SK-N-SH (cell line): ENCODE measurements around the gene MAST4. TPM values are rescaled to one million over a fixed set of nuclear protein-coding genes. Genes with fewer than 3 reads are reported as not detected.

Source experiments
- CTCF ChIA-PET: fragments of 300-600, 350-600 bp; formaldehyde crosslinking; extraction: SDS; loops from one replicate; lab custom pipeline; 2021; lab: Yijun Ruan, JAX
- POLR2A ChIA-PET: fragments of 350-600 bp; sonication (Branson Sonifier 250); formaldehyde crosslinking; extraction: SDS; loops from one replicate; lab custom pipeline; 2020; ENCODE audit warnings: antibody characterized with exemption, inconsistent platforms; lab: Yijun Ruan, JAX
- DNase-seq: peaks from one replicate; pipeline ENCODE4 v3.0.0; 2012
- H2AFZ ChIP-seq: fragments of 200-600 bp; sonication (generic); 2 replicates; pipeline ENCODE4 v1.8.1; 2016; ENCODE audit warnings: antibody characterized with exemption, mild to moderate bottlenecking, low read depth
- H3F3A ChIP-seq: fragments of 200-600 bp; sonication (generic); replicated peaks from 2 replicates; pipeline ENCODE3; 2016; ENCODE audit warnings: antibody characterized with exemption, mild to moderate bottlenecking; ENCODE audit not compliant: insufficient read depth
- H3K27ac ChIP-seq, 2 experiments: fragments of 200-500 bp in 1 of 2; fragments of 200-600 bp in 1 of 2; sonication (Bioruptor generic) in 1 of 2; sonication (generic), shearing (Covaris generic) in 1 of 2; 2 replicates each; pipeline versions ENCODE4 v1.5.1 to v1.6.1; 2014 to 2016; ENCODE audit warnings: low read depth in 2 of 2, inconsistent platforms in 1 of 2, low read length in 1 of 2, mild to moderate bottlenecking in 1 of 2, mixed read lengths in 1 of 2
- H3K27me3 ChIP-seq: fragments of 200-600 bp; sonication (generic), shearing (Covaris generic); 2 replicates; pipeline ENCODE4 v1.6.1; 2016; ENCODE audit warnings: mixed run types; ENCODE audit not compliant: insufficient read depth
- H3K36me3 ChIP-seq, 2 experiments: fragments of 200-500 bp in 1 of 2; fragments of 200-600 bp in 1 of 2; sonication (Bioruptor generic) in 1 of 2; sonication (generic) in 1 of 2; replicated peaks in 1 of 2; 2 replicates each; pipeline versions ENCODE3 to v1.5.1; 2014 to 2016; ENCODE audit warnings: low read length in 1 of 2, mild to moderate bottlenecking in 1 of 2; ENCODE audit not compliant: insufficient read depth in 2 of 2, control insufficient read depth in 1 of 2
- H3K4me1 ChIP-seq, 2 experiments: fragments of 200-500 bp in 1 of 2; fragments of 200-600 bp in 1 of 2; sonication (Bioruptor generic) in 1 of 2; sonication (generic), shearing (Covaris generic) in 1 of 2; 2 replicates each; pipeline versions ENCODE4 v1.5.1 to v1.6.1; 2014 to 2016; ENCODE audit warnings: low read depth in 1 of 2, low read length in 1 of 2, mixed run types in 1 of 2; ENCODE audit not compliant: insufficient read depth in 2 of 2, control insufficient read depth in 1 of 2
- H3K4me2 ChIP-seq: fragments of 200-600 bp; sonication (generic), shearing (Covaris generic); 2 replicates; pipeline ENCODE4 v1.6.1; 2017; ENCODE audit warnings: mixed run types
- H3K4me3 ChIP-seq, 2 experiments: fragments of 200-500 bp in 1 of 2; fragments of 200-600 bp in 1 of 2; sonication (Bioruptor generic) in 1 of 2; sonication (generic), shearing (Covaris generic) in 1 of 2; 2 replicates each; pipeline versions ENCODE4 v1.5.1 to v1.8.1; 2014 to 2016; ENCODE audit warnings: low read depth in 2 of 2, inconsistent platforms in 1 of 2, low read length in 1 of 2, mild to moderate bottlenecking in 1 of 2, mixed read lengths in 1 of 2, moderate library complexity in 1 of 2
- H3K79me2 ChIP-seq: fragments of 200-600 bp; sonication (generic); 2 replicates; pipeline ENCODE4 v1.8.1; 2017; ENCODE audit warnings: mild to moderate bottlenecking; ENCODE audit not compliant: insufficient read depth
- H3K9ac ChIP-seq: fragments of 200-600 bp; sonication (generic); 2 replicates; pipeline ENCODE4 v1.6.1; 2017; ENCODE audit warnings: mixed run types
- H3K9me2 ChIP-seq: fragments of 200-600 bp; sonication (generic); 2 replicates; pipeline ENCODE4 v1.6.1; 2017; ENCODE audit warnings: mixed run types
- H3K9me3 ChIP-seq: fragments of 200-600 bp; sonication (generic); 2 replicates; pipeline ENCODE4 v1.6.1; 2017; ENCODE audit warnings: mixed run types, mild to moderate bottlenecking, moderate library complexity
- H4K20me1 ChIP-seq: fragments of 200-600 bp; sonication (generic); 2 replicates; pipeline ENCODE4 v1.6.1; 2017; ENCODE audit warnings: mild to moderate bottlenecking, mixed run types; ENCODE audit not compliant: insufficient read depth
- FOSL2 ChIP-seq: IDR thresholded peaks from 2 replicates; pipeline ENCODE4 v1.4.0; 2012; ENCODE audit warnings: low read depth, mild to moderate bottlenecking, moderate library complexity, borderline replicate concordance
- GATA2 ChIP-seq: sonication (generic); formaldehyde crosslinking; IDR thresholded peaks from 2 replicates; pipeline ENCODE4 v1.5.0; 2020; ENCODE audit warnings: mild to moderate bottlenecking, missing genetic modification reagents
- MEF2A ChIP-seq: IDR thresholded peaks from 2 replicates; pipeline ENCODE4 v1.4.0; 2012; ENCODE audit warnings: low read depth, borderline replicate concordance
- NRF1 ChIP-seq: IDR thresholded peaks from 2 replicates; pipeline ENCODE4 v1.6.1; 2012; ENCODE audit warnings: low read depth, mild to moderate bottlenecking, low read length
- RFX5 ChIP-seq: IDR thresholded peaks from 2 replicates; pipeline ENCODE4 v1.6.1; 2012; ENCODE audit warnings: mild to moderate bottlenecking, improper control_type of control experiment, low read length
- TCF12 ChIP-seq: IDR thresholded peaks from 2 replicates; pipeline ENCODE4 v1.4.0; 2012
- WGBS: methylation state at CpG from one replicate; pipeline ENCODE4 v1.1.6; 2017; ENCODE audit warnings: low lambda C conversion rate; 5-methylcytosine and 5-hydroxymethylcytosine counted together
- polyA plus RNA-seq, 3 experiments: library from polyadenylated mRNA; depleted of rRNA; stranded (reverse); fragments of >200 nt; gene quantifications; 2 replicates each; pipeline ENCODE4 v1.2.3, GENCODE V29; 2012
- TF ChIP-seq, protein P1 (sequence below): fragments of 150-350 bp; IDR thresholded peaks from 2 replicates; pipeline ENCODE4 v1.6.1; 2016; ENCODE audit warnings: mild to moderate bottlenecking, low read depth, low read length
- TF ChIP-seq, protein P2 (sequence below): IDR thresholded peaks from 2 replicates; pipeline ENCODE4; 2012
- TF ChIP-seq, protein P3 (sequence below): IDR thresholded peaks from 2 replicates; pipeline ENCODE4 v1.6.1; 2012; ENCODE audit warnings: mild to moderate bottlenecking, low read depth, low read length, moderate library complexity
- TF ChIP-seq, protein P4 (sequence below): IDR thresholded peaks from 2 replicates; pipeline ENCODE4 v1.4.0; 2012; ENCODE audit warnings: low read depth

MAST4 gene
- polyA plus RNA-seq, 1 of the 3 experiments (the other 2 are of a cell fraction): 2.2 TPM

DNA sequence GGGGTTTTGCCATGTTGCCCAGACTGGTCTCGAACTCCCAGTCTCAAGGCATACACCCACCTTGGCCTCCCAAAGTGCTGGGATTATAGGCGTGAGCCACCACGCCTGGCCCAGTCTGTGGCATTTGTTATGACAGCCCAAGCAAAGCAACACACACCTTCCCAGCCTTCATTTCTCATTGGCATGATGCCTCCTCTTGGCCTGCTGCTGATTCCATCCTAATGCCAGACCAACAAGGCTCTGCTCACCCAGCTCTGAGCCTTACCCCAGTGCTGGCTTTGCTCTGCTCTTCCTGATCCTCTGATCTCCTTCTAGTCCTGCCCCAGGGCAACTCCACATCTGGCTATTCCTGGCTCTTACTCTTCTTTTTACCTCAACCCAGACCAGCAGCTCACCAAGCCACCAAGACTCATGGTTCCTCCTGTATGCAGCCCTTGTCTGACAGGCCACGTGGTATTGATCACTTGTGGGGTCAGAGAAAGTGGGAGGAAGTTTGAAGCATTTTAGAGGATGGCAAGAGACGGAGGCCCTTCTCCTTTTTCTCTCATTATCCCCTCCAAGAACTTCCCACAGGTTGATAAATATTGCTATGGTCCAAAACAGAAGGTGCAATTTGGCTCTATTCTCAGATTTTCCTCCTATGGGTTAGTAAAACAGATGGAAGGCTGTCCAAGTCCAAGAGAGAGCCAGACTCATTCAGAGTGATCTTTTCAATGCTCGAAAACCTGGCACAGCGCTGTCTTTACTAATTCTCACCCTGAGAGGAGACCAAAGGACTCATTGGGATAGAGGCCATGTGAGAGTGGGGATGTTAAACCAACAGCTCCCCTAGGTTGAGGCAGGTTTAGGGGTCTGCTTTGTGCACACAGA lies 599.4 kb downstream of the MAST4 start:
- no peak overlapping the region for H2AFZ ChIP-seq
- no peaks in the 10 kb centered on the region; a peak in 1 of 4 replicates for H3K4me1 ChIP-seq
- ChIA-PET CTCF (no interaction called here), POLR2A (no interaction called here)
- no peaks in the 10 kb centered on the region for H3K36me3 ChIP-seq
- H3K4me2 ChIP-seq: no peak overlapping the region
- WGBS: 57% methylated on average over 7 of the region's 7 CpGs
- no peak for DNase-seq
- no peaks in the 10 kb centered on the region for H3K9me3 ChIP-seq
- H3K79me2 ChIP-seq: no peaks in the 10 kb centered on the region
- H3K9ac ChIP-seq: no peak overlapping the region
- no peaks in the 10 kb centered on the region for H4K20me1 ChIP-seq
- H3F3A ChIP-seq: no peaks in the 10 kb centered on the region
- H3K9me2 ChIP-seq: no peaks in the 10 kb centered on the region
- TF ChIP-seq, protein P1, sequence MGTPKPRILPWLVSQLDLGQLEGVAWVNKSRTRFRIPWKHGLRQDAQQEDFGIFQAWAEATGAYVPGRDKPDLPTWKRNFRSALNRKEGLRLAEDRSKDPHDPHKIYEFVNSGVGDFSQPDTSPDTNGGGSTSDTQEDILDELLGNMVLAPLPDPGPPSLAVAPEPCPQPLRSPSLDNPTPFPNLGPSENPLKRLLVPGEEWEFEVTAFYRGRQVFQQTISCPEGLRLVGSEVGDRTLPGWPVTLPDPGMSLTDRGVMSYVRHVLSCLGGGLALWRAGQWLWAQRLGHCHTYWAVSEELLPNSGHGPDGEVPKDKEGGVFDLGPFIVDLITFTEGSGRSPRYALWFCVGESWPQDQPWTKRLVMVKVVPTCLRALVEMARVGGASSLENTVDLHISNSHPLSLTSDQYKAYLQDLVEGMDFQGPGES: no peak
- TF ChIP-seq GATA2: no peak
- no peak for TF ChIP-seq MEF2A
- no peak for TF ChIP-seq FOSL2
- TF ChIP-seq, protein P2, sequence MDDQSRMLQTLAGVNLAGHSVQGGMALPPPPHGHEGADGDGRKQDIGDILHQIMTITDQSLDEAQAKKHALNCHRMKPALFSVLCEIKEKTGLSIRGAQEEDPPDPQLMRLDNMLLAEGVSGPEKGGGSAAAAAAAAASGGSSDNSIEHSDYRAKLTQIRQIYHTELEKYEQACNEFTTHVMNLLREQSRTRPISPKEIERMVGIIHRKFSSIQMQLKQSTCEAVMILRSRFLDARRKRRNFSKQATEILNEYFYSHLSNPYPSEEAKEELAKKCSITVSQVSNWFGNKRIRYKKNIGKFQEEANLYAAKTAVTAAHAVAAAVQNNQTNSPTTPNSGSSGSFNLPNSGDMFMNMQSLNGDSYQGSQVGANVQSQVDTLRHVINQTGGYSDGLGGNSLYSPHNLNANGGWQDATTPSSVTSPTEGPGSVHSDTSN: no peak
- TF ChIP-seq, protein P3, sequence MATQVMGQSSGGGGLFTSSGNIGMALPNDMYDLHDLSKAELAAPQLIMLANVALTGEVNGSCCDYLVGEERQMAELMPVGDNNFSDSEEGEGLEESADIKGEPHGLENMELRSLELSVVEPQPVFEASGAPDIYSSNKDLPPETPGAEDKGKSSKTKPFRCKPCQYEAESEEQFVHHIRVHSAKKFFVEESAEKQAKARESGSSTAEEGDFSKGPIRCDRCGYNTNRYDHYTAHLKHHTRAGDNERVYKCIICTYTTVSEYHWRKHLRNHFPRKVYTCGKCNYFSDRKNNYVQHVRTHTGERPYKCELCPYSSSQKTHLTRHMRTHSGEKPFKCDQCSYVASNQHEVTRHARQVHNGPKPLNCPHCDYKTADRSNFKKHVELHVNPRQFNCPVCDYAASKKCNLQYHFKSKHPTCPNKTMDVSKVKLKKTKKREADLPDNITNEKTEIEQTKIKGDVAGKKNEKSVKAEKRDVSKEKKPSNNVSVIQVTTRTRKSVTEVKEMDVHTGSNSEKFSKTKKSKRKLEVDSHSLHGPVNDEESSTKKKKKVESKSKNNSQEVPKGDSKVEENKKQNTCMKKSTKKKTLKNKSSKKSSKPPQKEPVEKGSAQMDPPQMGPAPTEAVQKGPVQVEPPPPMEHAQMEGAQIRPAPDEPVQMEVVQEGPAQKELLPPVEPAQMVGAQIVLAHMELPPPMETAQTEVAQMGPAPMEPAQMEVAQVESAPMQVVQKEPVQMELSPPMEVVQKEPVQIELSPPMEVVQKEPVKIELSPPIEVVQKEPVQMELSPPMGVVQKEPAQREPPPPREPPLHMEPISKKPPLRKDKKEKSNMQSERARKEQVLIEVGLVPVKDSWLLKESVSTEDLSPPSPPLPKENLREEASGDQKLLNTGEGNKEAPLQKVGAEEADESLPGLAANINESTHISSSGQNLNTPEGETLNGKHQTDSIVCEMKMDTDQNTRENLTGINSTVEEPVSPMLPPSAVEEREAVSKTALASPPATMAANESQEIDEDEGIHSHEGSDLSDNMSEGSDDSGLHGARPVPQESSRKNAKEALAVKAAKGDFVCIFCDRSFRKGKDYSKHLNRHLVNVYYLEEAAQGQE: no peak
- TF ChIP-seq, protein P4, sequence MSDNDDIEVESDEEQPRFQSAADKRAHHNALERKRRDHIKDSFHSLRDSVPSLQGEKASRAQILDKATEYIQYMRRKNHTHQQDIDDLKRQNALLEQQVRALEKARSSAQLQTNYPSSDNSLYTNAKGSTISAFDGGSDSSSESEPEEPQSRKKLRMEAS: no peak
- no peak for TF ChIP-seq RFX5
- no peak for TF ChIP-seq TCF12
- TF ChIP-seq NRF1: no peak
- no peak overlapping the region for H3K4me3 ChIP-seq
- H3K27ac ChIP-seq: no peak overlapping the region
- H3K27me3 ChIP-seq: no peaks in the 10 kb centered on the region
